HTERT RPE-1 (cell line): Measurements from ENCODE around the gene RELB.
"Not testable (repeated sequence)": the region's sequence is repeated elsewhere in the genome, so short reads cannot be mapped to it uniquely, and the experiment has no call there.

Source experiments
- in situ Hi-C: fragments of 300-500 bp; cut with MboI; formaldehyde crosslinking; loops from 4 replicates; pipeline ENCODE4 v1.14.3; 2020; ENCODE audit warnings: low sequenced_read_pairs

The RELB gene

DNA sequence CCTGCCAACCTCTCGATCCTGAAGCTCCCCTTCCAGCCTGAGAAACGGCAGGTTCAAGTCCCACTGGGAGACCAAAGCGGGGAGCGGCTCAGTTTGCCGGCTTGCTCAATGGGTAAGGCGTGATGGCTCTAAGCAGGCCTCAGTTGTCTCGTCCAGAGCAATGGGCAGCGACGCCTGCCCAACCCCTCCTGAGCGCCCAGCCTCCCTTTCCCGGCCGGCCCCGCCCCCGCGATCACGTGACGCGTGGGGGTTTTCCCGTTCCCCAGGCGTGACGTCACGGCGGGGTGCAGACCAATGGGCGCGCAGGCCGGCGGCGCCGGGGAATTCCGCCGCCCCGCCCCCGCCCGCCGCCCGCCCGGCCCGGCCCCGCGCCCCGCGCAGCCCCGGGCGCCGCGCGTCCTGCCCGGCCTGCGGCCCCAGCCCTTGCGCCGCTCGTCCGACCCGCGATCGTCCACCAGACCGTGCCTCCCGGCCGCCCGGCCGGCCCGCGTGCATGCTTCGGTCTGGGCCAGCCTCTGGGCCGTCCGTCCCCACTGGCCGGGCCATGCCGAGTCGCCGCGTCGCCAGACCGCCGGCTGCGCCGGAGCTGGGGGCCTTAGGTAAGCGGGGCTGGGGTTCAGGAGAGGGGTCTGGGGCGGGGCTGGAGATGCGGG, at the start of gene RELB:
Gene RELB (plus strand): TSS at position 378 of the 653 bp plus-strand sequence. CDS start 116 bp downstream, at position 494.
- in situ Hi-C loops, result no loop called here

GRCh38 chr19:44954278-44954648, 47.0 kb upstream of the RELB start:
- in situ Hi-C loops, result no loop called here

- in situ Hi-C loops, result no loop called here
Measured at GRCh38 chr19:44954649-44955504, 46.4 kb upstream of the RELB start, which contains the start of gene CLPTM1. CLPTM1 (plus strand) TSS chr19:44955380; CDS start chr19:44955396, 16 bp downstream.

DNA sequence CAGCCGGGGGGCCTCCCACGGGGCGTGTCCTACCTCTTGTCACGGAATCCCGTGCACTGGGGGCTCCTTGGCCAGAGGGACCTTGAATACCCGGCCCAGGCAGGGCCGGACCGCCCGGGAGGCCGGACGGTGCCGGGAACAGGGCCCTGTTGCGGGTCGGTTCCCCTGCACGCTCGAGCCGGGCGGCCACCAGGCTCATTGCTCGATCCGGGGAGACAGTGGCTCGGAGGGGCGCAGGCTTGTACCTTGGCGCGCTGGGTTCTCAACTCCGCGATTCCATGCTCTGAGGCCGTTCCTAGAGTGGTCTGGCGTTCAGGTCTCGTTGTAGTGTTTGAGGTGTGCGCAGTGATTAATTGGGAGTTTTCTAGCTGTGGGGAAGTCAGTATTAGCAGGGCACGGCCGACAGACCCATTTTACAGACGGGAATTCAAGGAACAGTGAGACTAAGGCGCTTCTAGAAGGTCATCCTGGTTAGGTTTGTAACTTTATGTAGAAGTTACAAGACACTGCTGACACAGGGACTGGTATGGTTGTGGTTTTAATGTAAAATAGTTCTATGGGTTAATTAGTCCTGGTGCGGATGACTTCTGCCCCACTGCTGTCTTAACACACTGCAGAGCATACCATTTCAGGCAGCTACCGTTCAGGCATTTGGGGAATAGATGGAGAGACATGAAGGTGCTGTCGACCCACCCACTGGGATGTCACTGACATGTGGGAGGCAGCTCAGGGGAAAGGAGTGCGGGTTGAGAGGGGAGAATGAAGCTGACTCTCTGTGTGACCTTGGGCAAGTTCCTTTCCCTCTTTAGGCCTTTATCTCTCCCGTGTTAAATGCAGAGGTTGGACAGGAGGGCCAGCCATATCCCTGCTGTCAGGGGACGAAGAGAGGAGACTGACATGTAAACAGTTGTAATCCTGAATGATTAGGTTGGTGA, 45.5 kb upstream of the RELB start:
- in situ Hi-C loops, result no loop called here

- in situ Hi-C loops, result no loop called here
Measured at GRCh38 chr19:44957526-44957925, 43.7 kb upstream of the RELB start.

- in situ Hi-C loops, result no loop called here
Measured at GRCh38 chr19:44958090-44958489, 43.2 kb upstream of the RELB start.

DNA sequence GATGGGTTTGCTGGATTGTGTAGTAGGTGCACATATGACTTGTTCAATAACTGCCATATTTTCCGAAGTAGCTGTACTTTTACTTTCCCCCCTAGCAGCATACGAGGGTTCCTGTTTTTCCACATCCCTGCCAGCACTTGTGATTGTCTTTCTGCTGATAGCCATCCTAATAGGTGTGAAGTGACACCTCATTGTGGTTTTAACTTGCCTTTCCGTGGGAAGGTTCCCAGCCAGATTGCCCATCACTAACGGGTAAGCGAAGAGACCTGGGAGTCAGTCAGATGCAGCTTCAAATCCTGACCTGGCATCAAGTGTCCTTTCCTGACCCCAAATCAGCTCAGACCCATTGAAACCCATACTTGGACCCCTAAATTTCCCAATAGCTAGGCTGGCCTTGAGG, 41.6 kb upstream of the RELB start:
- in situ Hi-C loops, result no loop called here

DNA sequence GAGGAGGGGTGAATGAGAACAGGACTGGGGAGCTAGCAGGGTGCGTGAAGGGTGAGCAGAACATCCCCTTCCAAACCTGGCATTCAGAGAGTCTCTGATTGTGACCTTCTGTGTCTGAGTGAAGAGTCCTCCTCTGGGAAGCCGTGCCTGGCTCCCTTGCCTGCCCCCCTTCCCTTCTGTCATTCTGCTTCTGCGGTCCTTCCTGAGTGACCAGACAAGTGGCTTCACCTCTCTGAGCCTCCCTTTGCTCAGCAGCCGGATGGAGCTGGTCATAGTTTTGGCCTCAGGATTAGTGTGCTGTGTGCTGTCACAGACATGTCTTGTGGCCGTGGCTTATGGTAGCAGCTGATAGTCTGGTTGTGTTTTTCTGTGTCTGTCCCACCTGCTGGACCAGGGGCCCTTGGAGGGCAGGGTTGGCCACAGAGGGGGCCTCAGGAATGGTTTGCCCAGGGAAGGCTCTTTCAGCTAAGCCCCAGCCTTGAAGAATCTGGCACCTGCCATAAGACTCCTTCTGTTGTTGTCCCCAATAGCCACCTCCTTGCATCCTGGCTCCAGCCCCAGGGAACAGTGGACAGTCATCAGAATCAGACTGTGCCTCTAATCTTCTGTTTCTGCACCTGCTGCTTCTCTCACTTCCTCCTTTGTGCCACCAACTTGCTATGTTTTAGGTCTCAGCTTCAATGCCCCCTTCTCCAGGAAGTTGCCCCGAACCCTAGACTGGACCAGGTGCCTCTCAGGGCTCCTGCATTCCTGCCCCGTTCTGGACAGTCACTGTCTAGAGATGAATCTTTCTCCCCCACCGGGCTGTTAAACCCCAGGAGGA, 40.1 kb upstream of the RELB start:
- in situ Hi-C loops, result no loop called here

- in situ Hi-C loops, result no loop called here
Measured at GRCh38 chr19:44961821-44962220, 39.4 kb upstream of the RELB start.

- in situ Hi-C loops, result no loop called here
Measured at GRCh38 chr19:44968118-44968517, 33.1 kb upstream of the RELB start.

DNA sequence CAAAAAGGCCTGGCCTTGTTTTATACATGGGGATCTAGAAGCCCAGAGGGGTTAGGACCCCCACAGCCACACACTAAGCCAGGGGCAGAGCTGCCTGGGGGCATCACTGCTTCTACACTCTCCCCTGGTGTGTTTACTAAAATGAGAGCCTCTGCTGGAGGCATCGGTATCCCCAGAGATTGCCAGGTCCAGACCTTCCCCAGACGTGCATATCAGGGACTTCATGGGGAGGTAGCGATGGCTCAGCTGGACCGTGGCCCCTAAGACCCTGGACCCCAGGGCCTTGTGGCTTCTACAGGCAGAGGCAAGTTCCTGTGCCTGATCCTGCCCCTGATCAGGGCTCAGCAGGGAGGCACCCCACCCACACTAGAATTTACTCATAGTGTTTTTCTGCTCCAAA, 32.6 kb upstream of the RELB start:
- in situ Hi-C loops, result no loop called here

DNA sequence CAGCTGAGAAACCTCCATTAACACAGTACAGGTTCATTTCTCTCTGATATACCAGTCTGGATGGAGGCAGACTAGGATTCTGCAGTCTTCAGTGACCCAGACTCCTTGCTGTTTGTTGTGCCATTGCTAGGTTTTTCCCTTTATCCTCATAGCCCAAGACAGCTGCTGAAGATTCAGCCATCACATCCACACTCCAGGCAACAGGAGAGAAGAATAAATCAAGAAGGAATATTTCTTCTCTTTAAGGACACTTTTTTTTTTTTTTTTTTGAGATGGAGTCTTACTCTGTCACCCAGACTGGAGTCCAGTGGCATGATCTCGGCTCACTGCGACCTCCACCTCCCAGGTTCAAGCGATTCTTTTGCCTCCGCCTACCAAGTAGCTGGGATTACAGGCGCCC, 31.8 kb upstream of the RELB start:
- in situ Hi-C loops, result no loop called here

DNA sequence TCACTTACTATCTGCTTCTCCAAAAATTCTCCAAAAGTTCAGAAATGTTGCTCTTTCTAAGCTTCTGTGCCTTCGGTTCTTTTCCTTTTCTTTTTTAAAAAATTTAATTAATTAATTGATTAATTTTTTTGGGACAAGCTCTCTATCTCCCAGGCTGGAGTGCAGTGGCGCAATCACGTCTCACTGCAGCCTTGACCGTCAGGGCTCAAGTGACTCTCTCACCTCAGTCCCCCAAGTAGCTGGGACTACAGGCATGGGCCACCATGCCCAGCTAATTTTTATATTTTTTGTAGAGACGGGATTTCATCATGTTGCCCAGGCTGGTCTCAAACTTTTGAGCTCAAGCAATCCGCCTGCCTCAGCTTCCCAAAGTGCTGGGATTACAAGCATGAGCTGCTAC, 29.8 kb upstream of the RELB start:
- in situ Hi-C loops, result not testable (repeated sequence)

- in situ Hi-C loops, result no loop called here
Measured at GRCh38 chr19:44972802-44973201, 28.5 kb upstream of the RELB start.

- in situ Hi-C loops, result no loop called here
Measured at GRCh38 chr19:44973982-44974735, 27.1 kb upstream of the RELB start.

DNA sequence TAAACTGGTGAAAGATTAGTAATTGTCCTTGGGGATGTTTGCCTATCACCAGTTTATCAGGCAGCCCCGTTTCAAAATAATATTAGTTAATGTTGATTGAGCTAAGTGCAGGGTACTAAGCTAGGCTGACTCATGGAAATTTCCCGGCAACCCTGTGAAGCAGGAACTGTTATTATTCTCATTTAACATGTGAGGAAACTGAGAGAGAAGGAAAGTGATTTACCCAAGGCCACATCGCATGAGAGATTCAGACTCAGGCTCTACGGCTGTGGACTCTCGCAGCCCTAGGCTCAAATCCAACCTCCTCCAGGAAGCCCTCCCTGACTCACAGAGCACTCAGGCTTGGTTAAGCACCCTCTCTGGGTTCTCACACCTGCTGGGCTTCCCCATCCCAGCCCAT, 26.4 kb upstream of the RELB start:
- in situ Hi-C loops, result no loop called here

- in situ Hi-C loops, result no loop called here
Measured at GRCh38 chr19:44975444-44975843, 25.8 kb upstream of the RELB start.

GRCh38 chr19:44984005-44984404, 17.3 kb upstream of the RELB start:
- in situ Hi-C loops, result no loop called here

GRCh38 chr19:44985445-44985844, 15.8 kb upstream of the RELB start:
- in situ Hi-C loops, result no loop called here

DNA sequence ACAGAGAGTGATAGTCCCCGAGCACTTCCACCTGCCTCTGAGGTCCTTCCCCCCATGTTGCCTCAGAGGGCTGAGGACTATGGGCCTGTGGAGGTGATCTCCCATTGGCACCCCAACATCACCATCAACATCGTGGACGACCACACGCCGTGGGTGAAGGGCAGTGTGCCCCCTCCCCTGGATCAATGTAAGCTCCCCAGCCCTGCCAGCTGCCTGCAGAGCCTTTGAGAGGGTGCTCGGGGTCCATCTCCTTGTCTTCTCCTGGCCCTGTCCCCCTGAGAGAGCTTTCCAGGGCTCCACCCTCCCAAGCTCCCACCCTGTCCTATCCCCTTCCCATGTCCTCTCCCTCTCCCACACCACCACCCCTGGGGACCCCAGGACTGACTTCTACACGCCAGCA, 14.9 kb upstream of the RELB start:
- in situ Hi-C loops, result no loop called here
